ENCODE measurements around the gene RNF26. TPM values are rescaled to one million over a fixed set of nuclear protein-coding genes. Genes with fewer than 3 reads are reported as not detected.

Gene RNF26
- total RNA-seq, 1 donor from 2014 or later: 17.8 TPM

- DNase-seq (ENCODE audit: low read depth): no peak
- Histone ChIP-seq H3K27me3 (ENCODE audit: control insufficient read depth, insufficient read depth, low read length) (no peaks in the 10 kb centered on the region), H3K36me3 (ENCODE audit: control insufficient read depth, insufficient read depth, low read length) (peaks cover 6% of the 10 kb centered on the region), H3K4me3 (ENCODE audit: low read depth, low read length) (no peak overlapping the region)
- no peak for TF ChIP-seq CTCF (IDR thresholded peaks at IDR 0.05; ENCODE audit: insufficient read depth, low read length, poor library complexity, severe bottlenecking)
These were observed 28.6 kb upstream of the RNF26 start for GRCh38 chr11:119305556-119306372.

- no peak overlapping the region for H3K4me3 ChIP-seq (ENCODE audit: low read depth, low read length)
- TF ChIP-seq CTCF (IDR thresholded peaks at IDR 0.05; ENCODE audit: insufficient read depth, low read length, poor library complexity, severe bottlenecking): no peak
- no peaks in the 10 kb centered on the region for H3K27me3 ChIP-seq (ENCODE audit: control insufficient read depth, insufficient read depth, low read length)
- H3K36me3 ChIP-seq (ENCODE audit: control insufficient read depth, insufficient read depth, low read length): peaks cover 6% of the 10 kb centered on the region
- no peak for DNase-seq (ENCODE audit: low read depth)
These were observed 27.9 kb upstream of the RNF26 start for GRCh38 chr11:119306373-119306890.

- H3K36me3 ChIP-seq (ENCODE audit: control insufficient read depth, insufficient read depth, low read length): peaks cover 5% of the 10 kb centered on the region
- no peak overlapping the region for H3K4me3 ChIP-seq (ENCODE audit: low read depth, low read length)
- no peaks in the 10 kb centered on the region for H3K27me3 ChIP-seq (ENCODE audit: control insufficient read depth, insufficient read depth, low read length)
These were observed 27.1 kb upstream of the RNF26 start for GRCh38 chr11:119307219-119307618.

GRCh38 chr11:119307974-119308373 is 26.4 kb upstream of the RNF26 start:
- peaks cover 5% of the 10 kb centered on the region for H3K36me3 ChIP-seq (ENCODE audit: control insufficient read depth, insufficient read depth, low read length)
- H3K4me3 ChIP-seq (ENCODE audit: low read depth, low read length): no peak overlapping the region
- no peaks in the 10 kb centered on the region for H3K27me3 ChIP-seq (ENCODE audit: control insufficient read depth, insufficient read depth, low read length)
- no peak for DNase-seq (ENCODE audit: low read depth)
- TF ChIP-seq CTCF (IDR thresholded peaks at IDR 0.05; ENCODE audit: insufficient read depth, low read length, poor library complexity, severe bottlenecking): no peak

More at GRCh38 chr11:119307219-119307618, 27.1 kb upstream of the RNF26 start:
- DNase-seq (ENCODE audit: low read depth): no peak
- TF ChIP-seq CTCF (IDR thresholded peaks at IDR 0.05; ENCODE audit: insufficient read depth, low read length, poor library complexity, severe bottlenecking): peak; percentile 25

- Histone ChIP-seq H3K36me3 (ENCODE audit: control insufficient read depth, insufficient read depth, low read length) (peaks cover 4% of the 10 kb centered on the region), H3K27me3 (ENCODE audit: control insufficient read depth, insufficient read depth, low read length) (no peaks in the 10 kb centered on the region), H3K4me3 (ENCODE audit: low read depth, low read length) (no peak overlapping the region)
- TF ChIP-seq CTCF (IDR thresholded peaks at IDR 0.05; ENCODE audit: insufficient read depth, low read length, poor library complexity, severe bottlenecking): no peak
- no peak for DNase-seq (ENCODE audit: low read depth)
These were observed 24.9 kb upstream of the RNF26 start for GRCh38 chr11:119309411-119309810.

Data from kidney epithelial cell (primary cell).